ENCODE data around the gene SH3D21. TPM values are rescaled to one million over a fixed set of nuclear protein-coding genes. Genes with fewer than 3 reads are reported as not detected.
A peak's percentile ranks its signal among the peaks of the same experiment; 100 is the strongest.

Gene SH3D21
- polyA plus RNA-seq, 3 donors = 0.56 TPM; not detected in 2

- peaks cover 85% of the 10 kb centered on the region for H3K79me2 ChIP-seq (ENCODE audit: insufficient read depth, low read length)
- intact Hi-C loops (cut with micrococcal nuclease) = no loop called here
These were observed 29.5 kb upstream of the SH3D21 start for GRCh38 chr1:36276688-36277087.

DNA sequence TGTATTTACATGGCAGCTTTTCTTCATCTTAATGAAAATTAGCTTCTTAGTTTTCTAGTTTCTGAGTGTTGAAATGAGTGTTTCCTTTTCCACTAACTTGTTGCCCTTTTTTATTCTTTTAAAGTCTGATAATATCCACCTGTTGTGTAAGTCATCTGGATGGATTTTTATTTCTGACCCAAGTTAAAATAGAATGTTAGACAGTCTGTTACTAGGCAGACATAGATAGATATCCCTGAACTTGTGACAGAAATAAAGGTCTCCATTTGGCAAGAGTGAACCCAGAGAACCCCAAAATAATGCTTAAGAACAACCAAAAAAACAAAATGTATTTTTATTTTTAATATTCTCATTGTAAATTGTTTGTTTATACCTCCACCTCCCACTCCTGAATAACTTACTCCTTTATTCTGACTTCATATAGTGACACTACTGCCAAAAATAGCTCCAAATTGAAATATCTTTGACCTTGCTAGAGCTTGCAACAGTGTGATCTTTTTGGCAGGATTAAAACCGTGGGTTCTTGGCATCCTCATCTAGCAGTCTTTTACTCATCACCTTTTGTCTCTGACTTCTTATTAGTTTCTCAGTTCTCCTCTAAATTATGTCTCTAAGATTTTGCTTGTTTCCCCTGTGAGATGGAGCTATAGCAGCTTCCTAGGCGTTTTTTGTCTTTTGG lies 26.9 kb upstream of the SH3D21 start:
- Mint-ChIP-seq H3K4me3 (no peak overlapping the region), H3K4me1 (no peaks in the 10 kb centered on the region), H3K36me3 (peaks cover 25 to 55% of the 10 kb centered on the region in 2 donors), H3K27me3 (ENCODE audit: low read depth in 3 of 3) (peaks cover 0 to 2% (median 0%) of the 10 kb centered on the region in 3 donors), H3K9me3 (no peaks in the 10 kb centered on the region), H3K27ac (peak overlapping the region in 1 of 7 donors; percentile 48)
- Histone ChIP-seq H3K4me1 (ENCODE audit: control insufficient read depth in 1 of 2, insufficient read depth in 2 of 2, low read length in 2 of 2) (no peaks in the 10 kb centered on the region), H3K27ac (ENCODE audit: low read depth in 1 of 2, low read length in 2 of 2) (no peak overlapping the region), H3K4me3 (replicated peaks in 1 of 3; ENCODE audit: low read depth in 2 of 3, low read length in 3 of 3) (no peak overlapping the region), H3K4me2 (replicated peaks; ENCODE audit: extremely low read depth, low read length, poor library complexity, severe bottlenecking) (no peak overlapping the region), H3K27me3 (ENCODE audit: control insufficient read depth in 2 of 2, insufficient read depth in 2 of 2, low read length in 2 of 2) (no peaks in the 10 kb centered on the region), H3K9ac (ENCODE audit: insufficient read depth, low read length, poor library complexity, severe bottlenecking) (no peak overlapping the region), H3K36me3 (replicated peaks in 1 of 2; ENCODE audit: control insufficient read depth in 1 of 2, insufficient read depth in 2 of 2, low read length in 2 of 2) (peaks cover 25 to 58% of the 10 kb centered on the region in 2 donors), H4K20me1 (ENCODE audit: insufficient read depth, low read length) (peaks cover 78% of the 10 kb centered on the region), H2AFZ (ENCODE audit: insufficient read depth, low read depth, low read length, poor library complexity, severe bottlenecking) (no peak overlapping the region), H3K9me3 (replicated peaks in 1 of 2; ENCODE audit: control insufficient read depth in 1 of 2, insufficient read depth in 1 of 2, low read length in 2 of 2) (no peaks in the 10 kb centered on the region), H3K79me2 (ENCODE audit: insufficient read depth, low read length) (peaks cover 67% of the 10 kb centered on the region)
- intact Hi-C loops (cut with micrococcal nuclease) = no loop called here
- no peak for DNase-seq
- TF ChIP-seq, protein P1, sequence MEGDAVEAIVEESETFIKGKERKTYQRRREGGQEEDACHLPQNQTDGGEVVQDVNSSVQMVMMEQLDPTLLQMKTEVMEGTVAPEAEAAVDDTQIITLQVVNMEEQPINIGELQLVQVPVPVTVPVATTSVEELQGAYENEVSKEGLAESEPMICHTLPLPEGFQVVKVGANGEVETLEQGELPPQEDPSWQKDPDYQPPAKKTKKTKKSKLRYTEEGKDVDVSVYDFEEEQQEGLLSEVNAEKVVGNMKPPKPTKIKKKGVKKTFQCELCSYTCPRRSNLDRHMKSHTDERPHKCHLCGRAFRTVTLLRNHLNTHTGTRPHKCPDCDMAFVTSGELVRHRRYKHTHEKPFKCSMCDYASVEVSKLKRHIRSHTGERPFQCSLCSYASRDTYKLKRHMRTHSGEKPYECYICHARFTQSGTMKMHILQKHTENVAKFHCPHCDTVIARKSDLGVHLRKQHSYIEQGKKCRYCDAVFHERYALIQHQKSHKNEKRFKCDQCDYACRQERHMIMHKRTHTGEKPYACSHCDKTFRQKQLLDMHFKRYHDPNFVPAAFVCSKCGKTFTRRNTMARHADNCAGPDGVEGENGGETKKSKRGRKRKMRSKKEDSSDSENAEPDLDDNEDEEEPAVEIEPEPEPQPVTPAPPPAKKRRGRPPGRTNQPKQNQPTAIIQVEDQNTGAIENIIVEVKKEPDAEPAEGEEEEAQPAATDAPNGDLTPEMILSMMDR (IDR thresholded peaks at IDR 0.05) = no peak
- 80% methylated on average over 1 of the region's 2 CpGs for WGBS (ENCODE audit: insufficient coverage)

More at GRCh38 chr1:36276688-36277087, 29.5 kb upstream of the SH3D21 start:
- Histone ChIP-seq H3K9ac (ENCODE audit: insufficient read depth, low read length, poor library complexity, severe bottlenecking) (no peak overlapping the region), H3K4me3 (replicated peaks in 1 of 3; ENCODE audit: low read depth in 2 of 3, low read length in 3 of 3) (no peak overlapping the region), H3K4me2 (replicated peaks; ENCODE audit: extremely low read depth, low read length, poor library complexity, severe bottlenecking) (no peak overlapping the region), H3K36me3 (replicated peaks in 1 of 2; ENCODE audit: control insufficient read depth in 1 of 2, insufficient read depth in 2 of 2, low read length in 2 of 2) (peaks cover 14 to 55% of the 10 kb centered on the region in 2 donors), H4K20me1 (ENCODE audit: insufficient read depth, low read length) (peaks cover 80% of the 10 kb centered on the region), H3K27ac (ENCODE audit: low read depth in 1 of 2, low read length in 2 of 2) (no peak overlapping the region), H3K27me3 (ENCODE audit: control insufficient read depth in 2 of 2, insufficient read depth in 2 of 2, low read length in 2 of 2) (no peaks in the 10 kb centered on the region), H3K9me3 (replicated peaks in 1 of 2; ENCODE audit: control insufficient read depth in 1 of 2, insufficient read depth in 1 of 2, low read length in 2 of 2) (no peaks in the 10 kb centered on the region), H2AFZ (ENCODE audit: insufficient read depth, low read depth, low read length, poor library complexity, severe bottlenecking) (no peak overlapping the region), H3K4me1 (ENCODE audit: control insufficient read depth in 1 of 2, insufficient read depth in 2 of 2, low read length in 2 of 2) (no peaks in the 10 kb centered on the region)
- Mint-ChIP-seq H3K9me3 (no peaks in the 10 kb centered on the region), H3K4me3 (no peak overlapping the region), H3K27ac (peak overlapping the region in 3 of 7 donors; percentile 11 to 32 (median 23)), H3K27me3 (ENCODE audit: low read depth in 3 of 3) (peaks cover 0 to 2% (median 0%) of the 10 kb centered on the region in 3 donors), H3K4me1 (no peaks in the 10 kb centered on the region), H3K36me3 (peaks cover 24 to 53% of the 10 kb centered on the region in 2 donors)
- WGBS (ENCODE audit: insufficient coverage) = no CpG with 5 or more reads among the region's 6 CpGs
- TF ChIP-seq, protein P1 (IDR thresholded peaks at IDR 0.05) = no peak
- DNase-seq = no peak

All from CD14-positive monocyte (primary cell).